Endometrial microvascular endothelial cells (primary cell): Measurements from ENCODE around the gene PSMB11. TPM values are rescaled to one million over a fixed set of nuclear protein-coding genes. Genes with fewer than 3 reads are reported as not detected.

ENCODE experiments used
- in situ Hi-C: cut with HindIII; loops from 2 replicates; pipeline ENCODE4 v1.10.0; 2017; ENCODE audit warnings: low sequenced_read_pairs, low pct_unique_long_range_greater_than_20kb; ENCODE audit errors: inconsistent ontology term
- total RNA-seq: library from RNA; depleted of rRNA; stranded (reverse); fragments of >200 nt; gene quantifications from one replicate; pipeline ENCODE4 v1.2.3, GENCODE V29; 2015; ENCODE audit errors: inconsistent ontology term

Gene PSMB11
- total RNA-seq, 1 donor from 2014 or later: not detected

- in situ Hi-C loops: no loop called here
Measured at GRCh38 chr14:23055147-23055550, 13.1 kb downstream of the PSMB11 start.

GRCh38 chr14:23055621-23056144 is 13.7 kb downstream of the PSMB11 start:
- in situ Hi-C loops: no loop called here

GRCh38 chr14:23056145-23056955 is 14.3 kb downstream of the PSMB11 start:
- in situ Hi-C loops: no loop called here

- in situ Hi-C loops: no loop called here
Measured at GRCh38 chr14:23056956-23057756, 15.1 kb downstream of the PSMB11 start, which contains the start of gene CDH24. Gene CDH24 (minus strand): TSS chr14:23057520. CDS start chr14:23055733, 1,787 bp downstream.

- in situ Hi-C loops: no loop called here
Measured at GRCh38 chr14:23057757-23058653, 16.0 kb downstream of the PSMB11 start.

GRCh38 chr14:23058654-23059504 is 16.9 kb downstream of the PSMB11 start:
- in situ Hi-C loops: no loop called here

GRCh38 chr14:23060536-23061260 is 18.7 kb downstream of the PSMB11 start:
- in situ Hi-C loops: no loop called here

GRCh38 chr14:23062002-23062401 is 20.0 kb downstream of the PSMB11 start:
- in situ Hi-C loops: no loop called here

GRCh38 chr14:23063601-23064000 is 21.6 kb downstream of the PSMB11 start:
- in situ Hi-C loops: no loop called here

- in situ Hi-C loops: no loop called here
Measured at GRCh38 chr14:23066368-23066767, 24.4 kb downstream of the PSMB11 start.

- in situ Hi-C loops: no loop called here
Measured at GRCh38 chr14:23066855-23067744, 25.1 kb downstream of the PSMB11 start.

- in situ Hi-C loops: no loop called here
Measured at GRCh38 chr14:23067847-23068788, 26.1 kb downstream of the PSMB11 start.

- in situ Hi-C loops: no loop called here
Measured at GRCh38 chr14:23068789-23069412, 26.9 kb downstream of the PSMB11 start.

GRCh38 chr14:23069413-23069806 is 27.4 kb downstream of the PSMB11 start:
- in situ Hi-C loops: no loop called here
